Left ventricle myocardium inferior (tissue), 1 donor: Measurements from ENCODE around the gene WDR54. TPM values are rescaled to one million over a fixed set of nuclear protein-coding genes. Genes with fewer than 3 reads are reported as not detected.
A peak's percentile ranks its signal among the peaks of the same experiment; 100 is the strongest.

Experiments
- DNase-seq: peaks from one replicate; pipeline ENCODE4 v3.0.0-alpha.2; 2020
- H3K27ac ChIP-seq: fragments of 200-600 bp; replicated peaks from 2 replicates; pipeline ENCODE4 v1.8.0; 2021
- H3K27me3 ChIP-seq: fragments of 200-600 bp; 2 replicates; pipeline ENCODE4 v1.8.0; 2021; ENCODE audit warnings: low read depth
- H3K36me3 ChIP-seq: fragments of 200-600 bp; 2 replicates; pipeline ENCODE4 v1.8.0; 2021
- H3K4me1 ChIP-seq: fragments of 200-600 bp; 2 replicates; pipeline ENCODE4 v1.8.0; 2021
- H3K4me3 ChIP-seq: fragments of 200-600 bp; 2 replicates; pipeline ENCODE4 v1.8.0; 2021; ENCODE audit warnings: mild to moderate bottlenecking, moderate library complexity
- H3K9me3 ChIP-seq: fragments of 200-600 bp; replicated peaks from 2 replicates; pipeline ENCODE4 v1.8.0; 2021
- intact Hi-C: fragments of 100-400 bp; cut with micrococcal nuclease; formaldehyde crosslinking; loops from one replicate; pipeline ENCODE4 v1.11.0; 2022
- total RNA-seq: library from RNA; stranded (reverse); fragmentation: NEBNext Ultra II Directional; extraction: Animal tissue kit (Norgen Biotek cat#: 25700); gene quantifications from one replicate; pipeline ENCODE4 v1.2.1, GENCODE V29; 2021
- TF ChIP-seq, protein P1 (sequence below): fragments of 200-600 bp; IDR thresholded peaks from 2 replicates; pipeline ENCODE4 v1.8.0; 2021; ENCODE audit warnings: antibody characterized with exemption, mild to moderate bottlenecking, borderline replicate concordance
- donor health status: DM: no; HTN: yes; CAD: no; lungs with severe emphysema.

WDR54 gene
- total RNA-seq, 1 donor from 2014 or later, result 2.9 TPM

- Histone ChIP-seq H3K27me3 (no peaks in the 10 kb centered on the region), H3K4me1 (no peaks in the 10 kb centered on the region), H3K36me3 (no peaks in the 10 kb centered on the region), H3K27ac (no peak overlapping the region), H3K4me3 (no peak overlapping the region), H3K9me3 (no peaks in the 10 kb centered on the region)
- intact Hi-C loops, result no loop called here
- DNase-seq, result no peak
- TF ChIP-seq, protein P1, sequence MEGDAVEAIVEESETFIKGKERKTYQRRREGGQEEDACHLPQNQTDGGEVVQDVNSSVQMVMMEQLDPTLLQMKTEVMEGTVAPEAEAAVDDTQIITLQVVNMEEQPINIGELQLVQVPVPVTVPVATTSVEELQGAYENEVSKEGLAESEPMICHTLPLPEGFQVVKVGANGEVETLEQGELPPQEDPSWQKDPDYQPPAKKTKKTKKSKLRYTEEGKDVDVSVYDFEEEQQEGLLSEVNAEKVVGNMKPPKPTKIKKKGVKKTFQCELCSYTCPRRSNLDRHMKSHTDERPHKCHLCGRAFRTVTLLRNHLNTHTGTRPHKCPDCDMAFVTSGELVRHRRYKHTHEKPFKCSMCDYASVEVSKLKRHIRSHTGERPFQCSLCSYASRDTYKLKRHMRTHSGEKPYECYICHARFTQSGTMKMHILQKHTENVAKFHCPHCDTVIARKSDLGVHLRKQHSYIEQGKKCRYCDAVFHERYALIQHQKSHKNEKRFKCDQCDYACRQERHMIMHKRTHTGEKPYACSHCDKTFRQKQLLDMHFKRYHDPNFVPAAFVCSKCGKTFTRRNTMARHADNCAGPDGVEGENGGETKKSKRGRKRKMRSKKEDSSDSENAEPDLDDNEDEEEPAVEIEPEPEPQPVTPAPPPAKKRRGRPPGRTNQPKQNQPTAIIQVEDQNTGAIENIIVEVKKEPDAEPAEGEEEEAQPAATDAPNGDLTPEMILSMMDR, result no peak
Measured at GRCh38 chr2:74401891-74402290, 19.6 kb upstream of the WDR54 start.

GRCh38 chr2:74406035-74406434, 15.5 kb upstream of the WDR54 start:
- Histone ChIP-seq H3K36me3 (no peaks in the 10 kb centered on the region), H3K9me3 (no peaks in the 10 kb centered on the region), H3K4me1 (no peaks in the 10 kb centered on the region), H3K4me3 (no peak overlapping the region), H3K27ac (no peak overlapping the region), H3K27me3 (no peaks in the 10 kb centered on the region)
- no peak for DNase-seq
- intact Hi-C loops, result no loop called here
- TF ChIP-seq, protein P1, result no peak

- intact Hi-C loops, result no loop called here
- TF ChIP-seq, protein P1, result no peak
- no peaks in the 10 kb centered on the region for H3K27me3 ChIP-seq
- DNase-seq, result no peak
- H3K9me3 ChIP-seq, result no peaks in the 10 kb centered on the region
- H3K4me3 ChIP-seq, result no peak overlapping the region
- H3K36me3 ChIP-seq, result no peaks in the 10 kb centered on the region
- H3K27ac ChIP-seq, result no peak overlapping the region
- H3K4me1 ChIP-seq, result no peaks in the 10 kb centered on the region
Measured at GRCh38 chr2:74407682-74408081, 13.8 kb upstream of the WDR54 start.

DNA sequence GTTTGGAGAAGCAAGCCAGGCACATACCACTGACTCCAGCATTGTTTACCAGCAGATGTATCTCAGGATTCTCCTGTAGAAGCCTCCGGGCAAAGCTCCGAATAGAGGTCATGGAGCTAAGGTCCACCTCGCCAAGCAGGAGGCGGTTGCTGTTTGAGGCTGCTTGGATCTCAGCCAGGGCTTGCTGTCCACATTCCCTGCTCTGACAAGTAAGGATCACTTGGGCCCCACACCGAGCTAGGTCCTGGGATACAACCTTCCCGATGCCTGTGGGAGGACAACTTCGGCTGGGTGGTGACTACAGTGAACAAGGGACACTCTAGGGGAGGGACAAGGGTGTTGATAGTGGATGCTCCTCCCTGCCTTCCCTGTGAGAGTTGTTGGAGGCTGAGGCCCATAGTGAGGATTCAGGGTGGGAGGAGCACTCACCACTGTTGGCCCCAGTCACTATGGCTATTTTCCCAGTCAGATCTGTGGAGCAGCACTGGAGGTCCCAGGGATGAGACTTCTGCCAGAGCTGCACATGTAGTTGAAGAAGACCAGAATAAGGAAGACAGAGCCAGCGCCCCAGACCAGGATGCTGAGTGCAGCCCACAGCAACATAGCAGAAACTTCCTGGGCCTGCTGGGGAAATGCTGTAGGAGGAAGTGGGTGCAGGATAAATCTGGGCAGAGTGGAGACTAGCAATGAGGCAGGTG, 8.4 kb upstream of the WDR54 start:
- no peaks in the 10 kb centered on the region for H3K27me3 ChIP-seq
- TF ChIP-seq, protein P1, result no peak
- no peaks in the 10 kb centered on the region for H3K36me3 ChIP-seq
- no peak for DNase-seq
- H3K4me3 ChIP-seq, result no peak overlapping the region
- intact Hi-C loops, result no loop called here
- no peaks in the 10 kb centered on the region for H3K9me3 ChIP-seq
- peaks cover 25% of the 10 kb centered on the region for H3K4me1 ChIP-seq
- no peak overlapping the region for H3K27ac ChIP-seq

GRCh38 chr2:74414441-74414840, 7.1 kb upstream of the WDR54 start:
- Histone ChIP-seq H3K9me3 (no peaks in the 10 kb centered on the region), H3K4me3 (peak overlapping the region; percentile 79), H3K36me3 (no peaks in the 10 kb centered on the region), H3K27ac (peak overlapping the region; percentile 78), H3K4me1 (peaks cover 35% of the 10 kb centered on the region), H3K27me3 (no peaks in the 10 kb centered on the region)
- TF ChIP-seq, protein P1, result no peak
- intact Hi-C loops, result no loop called here
- DNase-seq, result no peak
